ENCODE data around the gene CYP1A2. TPM values are rescaled to one million over a fixed set of nuclear protein-coding genes. Genes with fewer than 3 reads are reported as not detected.
A peak's percentile ranks its signal among the peaks of the same experiment; 100 is the strongest.
"Not testable (repeated sequence)": the region's sequence is repeated elsewhere in the genome, so short reads cannot be mapped to it uniquely, and the experiment has no call there.

Gene CYP1A2
- total RNA-seq, 2 experiments from 2014 or later, result not detected

DNA sequence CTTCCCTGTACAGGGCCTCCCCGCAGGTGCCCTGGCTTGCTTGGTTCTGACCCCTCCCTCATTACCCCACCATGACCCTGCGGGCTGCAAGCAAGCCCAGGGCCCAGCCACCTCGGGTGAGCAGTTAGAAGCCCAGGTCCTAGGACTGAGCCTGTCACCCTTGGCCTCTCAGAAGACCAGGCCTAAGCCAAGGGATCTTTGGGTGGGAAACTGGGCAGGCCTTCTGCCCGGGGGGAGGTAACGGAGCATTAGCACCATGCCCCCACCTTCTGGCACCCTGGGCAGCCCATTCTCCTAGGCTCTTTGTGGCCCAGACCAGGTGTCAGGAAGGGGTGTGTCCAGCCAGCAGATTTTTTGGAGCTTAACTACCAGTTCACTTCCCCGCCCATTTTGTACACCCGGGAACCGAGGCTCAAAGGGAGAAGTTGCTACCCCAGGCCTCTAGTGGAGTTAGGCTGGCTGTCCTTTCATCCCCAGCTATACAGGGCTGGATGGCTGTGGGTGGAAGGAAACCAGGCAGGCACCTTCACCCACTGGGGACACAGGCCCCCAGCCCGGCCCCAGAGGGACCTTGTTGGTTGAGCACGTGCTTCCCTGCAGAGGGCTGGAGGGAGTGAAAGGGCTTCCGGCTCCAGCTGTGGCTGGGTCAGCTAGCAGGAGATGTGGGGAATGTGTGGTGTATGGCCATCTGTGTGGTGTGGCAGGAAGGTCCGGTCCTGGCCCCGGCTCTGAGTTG is 34.6 kb downstream of the CYP1A2 start:
- no peaks in the 10 kb centered on the region for H3K27me3 Mint-ChIP-seq
- TF ChIP-seq, protein P1, sequence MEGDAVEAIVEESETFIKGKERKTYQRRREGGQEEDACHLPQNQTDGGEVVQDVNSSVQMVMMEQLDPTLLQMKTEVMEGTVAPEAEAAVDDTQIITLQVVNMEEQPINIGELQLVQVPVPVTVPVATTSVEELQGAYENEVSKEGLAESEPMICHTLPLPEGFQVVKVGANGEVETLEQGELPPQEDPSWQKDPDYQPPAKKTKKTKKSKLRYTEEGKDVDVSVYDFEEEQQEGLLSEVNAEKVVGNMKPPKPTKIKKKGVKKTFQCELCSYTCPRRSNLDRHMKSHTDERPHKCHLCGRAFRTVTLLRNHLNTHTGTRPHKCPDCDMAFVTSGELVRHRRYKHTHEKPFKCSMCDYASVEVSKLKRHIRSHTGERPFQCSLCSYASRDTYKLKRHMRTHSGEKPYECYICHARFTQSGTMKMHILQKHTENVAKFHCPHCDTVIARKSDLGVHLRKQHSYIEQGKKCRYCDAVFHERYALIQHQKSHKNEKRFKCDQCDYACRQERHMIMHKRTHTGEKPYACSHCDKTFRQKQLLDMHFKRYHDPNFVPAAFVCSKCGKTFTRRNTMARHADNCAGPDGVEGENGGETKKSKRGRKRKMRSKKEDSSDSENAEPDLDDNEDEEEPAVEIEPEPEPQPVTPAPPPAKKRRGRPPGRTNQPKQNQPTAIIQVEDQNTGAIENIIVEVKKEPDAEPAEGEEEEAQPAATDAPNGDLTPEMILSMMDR (IDR thresholded peaks at IDR 0.05), result no peak
- peak overlapping the region; percentile 98 for H3K4me3 Mint-ChIP-seq
- peak; percentile 61 for DNase-seq
- intact Hi-C loops (cut with micrococcal nuclease), result loop anchor here (5.0 kb wide), 2 partner anchors 59 to 236 kb away; partner anchors contain the start of gene ULK3
- ChIA-PET POLR2A (interaction anchor here (0.9 to 21.2 kb wide), 7 partner anchors 5 to 242 kb away, joined by 3 to 410 read pairs (median 9); partner anchors contain the start of gene CSK), CTCF (interaction anchor here (1.0 to 30.3 kb wide), 11 partner anchors 5 to 185 kb away, joined by 3 to 1327 read pairs (median 6); partner anchors contain the start of gene CSK)
- no peak for ATAC-seq
- H3K27ac Mint-ChIP-seq, result peak overlapping the region; percentile 98
- no peaks in the 10 kb centered on the region for H3K9me3 Mint-ChIP-seq
- H3K4me1 Mint-ChIP-seq (ENCODE audit: low read depth), result peaks cover 42% of the 10 kb centered on the region
- H3K36me3 Mint-ChIP-seq (ENCODE audit: low read depth), result peaks cover 59% of the 10 kb centered on the region

- DNase-seq, result no peak
- Mint-ChIP-seq H3K27me3 (no peaks in the 10 kb centered on the region), H3K4me3 (peak overlapping the region; percentile 98), H3K36me3 (ENCODE audit: low read depth) (peaks cover 60% of the 10 kb centered on the region), H3K4me1 (ENCODE audit: low read depth) (peaks cover 41% of the 10 kb centered on the region), H3K9me3 (no peaks in the 10 kb centered on the region), H3K27ac (peak overlapping the region; percentile 98)
- POLR2A ChIA-PET, result interaction anchor here (0.7 to 21.2 kb wide), 10 partner anchors 5 to 243 kb away, joined by 3 to 410 read pairs (median 4); partner anchors contain the start of genes ARID3B and CSK
- intact Hi-C loops (cut with micrococcal nuclease), result loop anchor here (5.0 kb wide), 2 partner anchors 59 to 236 kb away; partner anchors contain the start of gene ULK3
- ATAC-seq, result no peak
- TF ChIP-seq, protein P1 (IDR thresholded peaks at IDR 0.05), result no peak
- CTCF ChIA-PET, result interaction anchor here (1.0 to 30.3 kb wide), 12 partner anchors 5 to 167 kb away, joined by 3 to 1327 read pairs (median 6); partner anchors contain the start of gene CSK
Observed at GRCh38 chr15:74783808-74784175, 35.1 kb downstream of the CYP1A2 start.

- Mint-ChIP-seq H3K36me3 (ENCODE audit: low read depth) (peaks cover 65% of the 10 kb centered on the region), H3K4me1 (ENCODE audit: low read depth) (peaks cover 40% of the 10 kb centered on the region), H3K4me3 (peak overlapping the region; percentile 98), H3K27me3 (no peaks in the 10 kb centered on the region), H3K27ac (peak overlapping the region; percentile 98), H3K9me3 (no peaks in the 10 kb centered on the region)
- TF ChIP-seq, protein P1 (IDR thresholded peaks at IDR 0.05), result no peak
- ChIA-PET CTCF (interaction anchor here (0.6 to 30.3 kb wide), 13 partner anchors 4 to 167 kb away, joined by 3 to 1327 read pairs (median 5); partner anchors contain the start of genes CSK and ULK3), POLR2A (interaction anchor here (0.7 to 21.2 kb wide), 10 partner anchors 6 to 244 kb away, joined by 3 to 410 read pairs (median 4); partner anchors contain the start of genes ARID3B and CSK)
- intact Hi-C loops (cut with micrococcal nuclease), result loop anchor here (5.0 kb wide), 3 partner anchors 58 to 382 kb away; partner anchors contain the start of gene ULK3
- DNase-seq, result peak; percentile 49
- ATAC-seq, result no peak
Observed at GRCh38 chr15:74784426-74785193, 36.0 kb downstream of the CYP1A2 start.

GRCh38 chr15:74785194-74786032 is 36.8 kb downstream of the CYP1A2 start:
- DNase-seq, result peak; percentile 76
- no peaks in the 10 kb centered on the region for H3K27me3 Mint-ChIP-seq
- TF ChIP-seq, protein P1 (IDR thresholded peaks at IDR 0.05), result no peak
- peak; percentile 6 for ATAC-seq
- H3K36me3 Mint-ChIP-seq (ENCODE audit: low read depth), result peaks cover 68% of the 10 kb centered on the region
- H3K9me3 Mint-ChIP-seq, result no peaks in the 10 kb centered on the region
- H3K4me1 Mint-ChIP-seq (ENCODE audit: low read depth), result peaks cover 38% of the 10 kb centered on the region
- CTCF ChIA-PET, result interaction anchor here (0.6 to 30.3 kb wide), 11 partner anchors 3 to 166 kb away, joined by 3 to 1327 read pairs (median 7); partner anchors contain the start of gene CSK
- intact Hi-C loops (cut with micrococcal nuclease), result loop anchor here (5.0 kb wide), 1 partner anchor 383 kb away; no protein-coding TSS in a partner anchor
- H3K27ac Mint-ChIP-seq, result peak overlapping the region; percentile 98
- H3K4me3 Mint-ChIP-seq, result peak overlapping the region; percentile 98
- POLR2A ChIA-PET, result interaction anchor here (1.1 to 21.2 kb wide), 5 partner anchors 5 to 85 kb away, joined by 3 to 410 read pairs (median 9); partner anchors contain the start of gene CSK

- ATAC-seq, H3K27me3 Mint-ChIP-seq, DNase-seq, H3K9me3 Mint-ChIP-seq: not testable (repeated sequence)
- peak overlapping the region; percentile 98 for H3K4me3 Mint-ChIP-seq
- POLR2A ChIA-PET, result interaction anchor here (3.2 to 21.2 kb wide), 3 partner anchors 5 to 14 kb away, joined by 20 to 410 read pairs (median 410); partner anchors contain the start of gene CSK
- peaks cover 67% of the 10 kb centered on the region for H3K36me3 Mint-ChIP-seq (ENCODE audit: low read depth)
- H3K27ac Mint-ChIP-seq, result peak overlapping the region; percentile 98
- H3K4me1 Mint-ChIP-seq (ENCODE audit: low read depth), result peaks cover 39% of the 10 kb centered on the region
- intact Hi-C loops (cut with micrococcal nuclease), result loop anchor here (5.0 kb wide), 1 partner anchor 384 kb away; no protein-coding TSS in a partner anchor
- CTCF ChIA-PET, result interaction anchor here (0.8 to 30.3 kb wide), 5 partner anchors 2 to 166 kb away, joined by 3 to 1327 read pairs (median 13); partner anchors contain the start of gene CSK
Observed at GRCh38 chr15:74786081-74786480, 37.4 kb downstream of the CYP1A2 start.

All from activated CD8-positive, alpha-beta T cell treated with anti-CD3 and anti-CD28 coated beads for 36 hours (primary cell).